HG03521 (cell line): ENCODE measurements around the gene TSPAN15.

Source experiments
- ATAC-seq: cut with Tn5 transposase; IDR thresholded peaks from one replicate; pipeline ENCODE4 v1.9.1; 2021; ENCODE audit warnings: mild to moderate bottlenecking, moderate library complexity; ENCODE audit not compliant: unreplicated experiment

Gene TSPAN15

DNA sequence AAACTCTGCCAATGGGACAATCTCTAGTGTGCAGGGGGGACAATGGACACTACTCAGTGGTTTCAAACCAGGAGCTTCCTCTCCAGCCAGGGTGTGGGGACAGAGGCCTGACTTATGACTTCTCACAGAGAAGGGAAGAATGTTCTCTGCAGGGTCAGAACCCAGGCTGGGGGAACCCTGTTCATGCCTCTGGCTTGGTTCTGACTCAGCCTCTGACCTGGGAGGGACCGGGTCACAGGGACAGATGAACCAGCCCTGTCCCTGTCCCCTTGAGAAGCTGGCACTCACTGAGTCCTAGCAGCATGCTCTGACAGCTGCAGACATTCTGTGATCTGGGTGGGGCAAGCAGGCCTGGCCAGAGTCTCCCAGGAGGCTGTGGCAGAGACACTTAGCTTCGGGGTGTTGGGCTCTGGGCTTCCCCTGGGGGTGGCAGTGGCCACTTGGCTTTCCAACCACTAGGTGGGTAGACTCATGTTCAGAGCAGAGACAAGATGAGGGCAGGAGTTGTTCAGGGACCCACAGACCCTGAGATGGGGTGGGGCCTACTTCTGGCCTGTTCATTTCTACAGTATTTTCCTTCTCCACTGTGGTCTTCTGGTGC is 13.6 kb downstream of the TSPAN15 start:
- no peak for ATAC-seq

DNA sequence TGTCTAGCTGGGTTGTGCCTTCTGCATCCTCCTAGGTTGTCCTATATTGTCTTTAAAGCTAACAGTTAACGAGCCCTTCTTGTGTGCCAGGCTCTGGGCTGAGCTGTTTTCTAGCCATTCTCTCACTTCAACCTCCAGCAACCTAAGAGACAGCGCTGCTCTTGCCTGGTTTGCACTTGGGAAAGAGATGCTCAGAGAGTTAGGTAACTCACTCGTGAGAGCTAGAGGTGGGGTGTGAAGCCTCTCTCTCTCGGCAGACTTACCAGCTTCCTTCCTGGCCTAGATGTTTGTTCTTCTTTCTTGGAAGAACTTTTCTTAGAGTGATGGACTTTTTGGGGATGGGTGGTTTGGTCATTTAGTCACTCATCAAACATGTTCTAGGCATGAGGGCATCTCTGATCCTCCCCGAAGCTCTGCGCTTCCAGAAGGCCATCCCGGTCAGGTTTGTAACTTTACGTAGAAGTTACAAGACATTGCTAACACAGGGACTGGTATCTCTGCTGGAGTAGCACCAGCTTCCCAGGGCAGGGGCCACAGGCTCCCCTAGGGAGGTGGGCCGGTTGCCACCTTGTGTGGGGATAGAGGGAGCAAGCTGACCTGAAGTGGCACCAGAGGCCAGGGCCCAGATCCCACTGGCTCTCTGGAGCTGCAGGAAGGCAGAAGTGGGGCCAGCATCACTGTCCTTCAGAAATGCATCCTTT is 14.3 kb downstream of the TSPAN15 start:
- no peak for ATAC-seq

DNA sequence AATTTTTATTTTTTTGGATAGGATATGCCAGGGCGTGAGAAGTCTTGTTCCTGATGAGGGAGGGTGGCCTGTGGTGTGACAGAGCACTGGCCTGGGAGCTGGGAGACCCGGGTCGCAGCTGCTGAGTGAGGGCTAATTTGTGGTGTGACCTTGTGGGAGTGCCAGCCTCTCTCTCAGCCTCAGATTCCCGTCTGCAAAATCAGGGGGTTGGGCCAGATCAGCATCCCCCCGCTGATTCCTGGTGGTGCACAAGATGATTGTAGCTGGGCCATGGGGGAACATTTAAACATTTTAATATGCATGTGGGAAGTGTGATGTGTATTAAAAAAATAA is 14.9 kb downstream of the TSPAN15 start:
- ATAC-seq, result no peak

DNA sequence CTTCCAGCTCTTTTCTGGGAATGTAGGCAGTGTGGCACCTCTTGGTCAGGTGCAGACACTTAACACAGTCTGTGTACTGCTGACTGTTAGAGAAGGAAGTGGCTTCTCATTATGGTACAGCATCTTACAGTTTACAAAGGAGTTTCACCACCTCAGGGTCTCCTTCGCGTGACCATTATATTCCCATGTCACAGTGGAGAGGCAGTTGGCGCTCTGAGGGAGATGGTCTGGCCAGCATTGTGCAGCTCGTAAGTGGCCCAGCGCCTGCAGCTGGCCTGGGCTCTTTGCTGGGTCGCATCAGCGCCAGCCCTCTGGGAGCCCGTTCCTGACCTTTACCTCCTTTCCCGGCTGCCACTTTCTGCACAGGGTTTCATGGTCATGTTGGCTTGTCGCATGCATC is 15.4 kb downstream of the TSPAN15 start:
- ATAC-seq, result no peak

DNA sequence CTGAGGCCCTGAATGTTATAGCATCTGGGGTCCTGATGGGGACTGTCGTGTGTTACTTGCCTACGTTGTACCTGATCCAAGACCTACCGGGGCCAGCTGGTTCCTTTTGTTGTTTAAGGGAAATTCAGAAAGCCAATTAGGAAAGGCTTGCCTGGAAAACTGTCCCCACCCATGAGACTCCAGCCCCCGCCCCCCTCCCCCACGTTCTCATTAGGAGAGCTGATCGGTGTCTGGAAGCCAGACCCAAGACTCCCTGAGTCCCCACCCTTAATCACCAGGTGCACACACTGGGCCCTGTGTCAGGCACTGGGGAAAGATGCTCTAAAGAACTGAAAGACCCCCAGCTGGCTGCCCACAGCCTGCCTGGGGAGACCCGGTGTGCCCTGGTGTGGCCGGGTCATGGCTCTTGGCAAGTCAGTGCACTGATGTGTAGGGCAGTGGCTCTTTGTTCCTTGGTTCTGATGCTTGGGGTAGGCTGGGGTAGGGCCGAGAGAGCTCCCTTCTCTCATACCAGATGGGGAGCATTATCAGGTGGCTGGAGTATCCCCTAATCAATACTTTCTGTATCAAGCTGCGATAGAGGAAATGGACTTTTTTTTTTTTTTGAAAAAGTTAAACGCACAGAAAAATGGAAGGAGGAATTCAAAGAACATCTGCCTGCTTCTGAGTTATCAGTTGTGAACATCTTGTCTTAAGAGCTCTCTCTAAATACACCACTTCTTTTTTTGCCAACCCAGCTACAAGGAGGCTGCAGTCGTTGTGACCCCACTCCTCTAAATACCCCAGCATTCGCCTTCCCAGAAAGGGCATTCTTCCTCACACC is 16.9 kb downstream of the TSPAN15 start:
- no peak for ATAC-seq

DNA sequence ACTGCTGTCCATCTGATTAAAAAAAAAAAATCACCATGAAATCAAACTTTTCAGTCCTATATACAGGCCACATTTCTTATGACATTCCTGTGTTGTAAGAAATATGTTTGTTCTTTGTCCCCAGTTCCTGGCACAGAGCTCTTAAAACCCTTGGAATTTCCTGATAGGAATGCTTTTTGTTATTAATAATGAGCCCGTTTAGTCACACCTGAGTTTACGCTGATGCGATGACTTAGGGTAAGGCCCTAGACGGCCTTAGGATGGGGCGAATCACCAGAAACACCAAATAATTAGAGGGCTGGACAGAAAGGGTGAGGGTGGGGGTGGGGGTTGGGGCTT is 17.5 kb downstream of the TSPAN15 start:
- no peak for ATAC-seq

DNA sequence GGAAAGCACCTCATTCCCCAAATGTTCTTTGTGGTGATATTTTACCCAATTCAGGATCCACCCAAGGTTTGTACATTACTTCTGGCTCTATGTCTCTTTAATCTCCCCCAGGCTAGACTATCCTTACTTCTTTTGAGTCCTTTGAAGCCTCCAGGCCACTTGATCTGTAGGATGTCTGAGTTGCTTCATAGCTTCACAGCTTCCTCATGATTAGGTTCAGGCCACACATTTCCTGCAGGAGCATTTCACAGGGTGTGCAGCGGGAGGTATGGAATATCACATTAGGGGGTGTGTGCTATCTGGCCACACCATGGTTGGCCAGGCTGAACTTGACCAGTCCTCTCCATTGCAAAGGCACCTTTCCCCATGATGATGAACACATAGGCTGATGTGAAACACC is 18.7 kb downstream of the TSPAN15 start:
- no peak for ATAC-seq

DNA sequence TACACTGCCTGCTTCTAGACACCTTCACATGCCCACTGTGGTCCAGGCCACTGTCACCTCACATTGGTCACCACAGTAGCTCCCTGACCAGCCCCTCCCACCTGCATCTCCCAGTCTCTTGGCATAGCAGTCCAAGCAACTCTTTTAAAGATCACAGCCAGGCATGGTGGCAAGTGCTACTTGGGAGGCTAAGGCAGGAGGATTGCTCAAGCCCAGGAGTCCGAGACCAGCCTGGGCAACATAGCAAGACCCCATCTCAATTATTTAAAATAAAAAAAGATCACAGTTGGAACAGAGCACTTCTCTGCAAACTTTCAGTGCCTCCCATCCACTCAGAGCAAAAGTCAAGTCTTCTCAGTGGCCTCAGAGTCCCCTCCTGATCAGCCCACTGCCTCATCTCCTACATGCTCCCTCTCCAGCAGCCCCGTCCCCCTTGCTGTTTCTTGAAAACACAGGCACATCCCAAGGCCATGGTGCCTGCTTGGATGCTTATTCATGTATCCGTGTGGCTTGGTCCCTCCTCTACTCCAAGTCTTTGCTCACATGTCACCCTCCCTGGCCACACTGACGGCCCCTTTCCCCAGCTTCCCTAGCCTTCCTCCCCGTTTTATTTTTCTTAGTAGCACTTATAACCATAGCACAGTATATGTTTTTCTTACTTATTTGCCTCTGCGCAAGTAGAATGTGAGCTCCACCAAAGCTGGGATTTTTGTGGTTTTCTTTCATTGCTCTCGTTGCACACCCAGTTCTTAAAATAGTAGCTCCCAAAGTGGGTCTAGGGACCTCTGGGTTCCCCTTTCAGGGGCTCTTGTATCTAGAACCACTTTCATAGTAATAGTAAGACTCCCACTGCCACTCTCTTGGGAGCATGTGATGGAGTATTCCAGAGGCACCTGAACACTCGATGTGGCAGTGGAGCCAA is 19.5 kb downstream of the TSPAN15 start:
- ATAC-seq, result no peak

DNA sequence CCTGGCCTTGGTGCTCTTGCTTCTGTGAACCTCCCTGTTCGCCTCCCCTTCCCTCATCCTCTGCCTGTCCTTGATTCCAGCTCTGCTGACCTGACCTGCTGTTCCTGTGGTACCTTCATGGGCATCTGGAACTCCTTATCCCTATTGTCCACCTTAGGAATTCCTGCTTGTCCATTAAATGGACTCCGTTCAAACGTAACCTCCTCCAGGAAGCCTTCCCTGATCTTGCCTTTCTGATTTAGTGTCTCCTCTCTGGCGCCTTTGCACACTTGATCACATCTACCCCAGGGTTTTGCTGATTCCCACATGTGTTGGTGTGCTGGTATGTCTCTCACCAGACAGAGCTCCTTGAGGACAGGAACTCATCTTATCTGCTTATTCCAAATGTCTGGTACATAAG is 20.9 kb downstream of the TSPAN15 start:
- ATAC-seq, result no peak

DNA sequence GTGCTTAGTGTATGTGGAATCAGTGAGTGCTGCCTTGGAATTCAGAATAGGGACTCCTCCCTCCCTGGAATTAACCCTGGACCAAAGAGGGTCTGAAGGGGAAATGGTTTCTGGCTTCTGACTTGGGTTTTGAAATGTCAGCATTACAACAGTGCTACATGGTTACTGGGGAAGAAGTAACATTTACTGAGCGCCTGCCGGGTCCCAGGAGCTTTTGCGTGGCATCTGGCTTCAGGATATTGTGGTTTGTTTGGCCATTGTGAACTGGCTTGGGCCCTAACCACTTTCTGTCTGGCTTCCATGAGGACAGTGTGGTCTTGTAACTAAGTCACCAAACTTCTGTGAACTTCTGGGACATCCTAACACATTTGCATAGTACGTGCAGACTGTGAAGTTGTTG is 21.3 kb downstream of the TSPAN15 start:
- no peak for ATAC-seq

DNA sequence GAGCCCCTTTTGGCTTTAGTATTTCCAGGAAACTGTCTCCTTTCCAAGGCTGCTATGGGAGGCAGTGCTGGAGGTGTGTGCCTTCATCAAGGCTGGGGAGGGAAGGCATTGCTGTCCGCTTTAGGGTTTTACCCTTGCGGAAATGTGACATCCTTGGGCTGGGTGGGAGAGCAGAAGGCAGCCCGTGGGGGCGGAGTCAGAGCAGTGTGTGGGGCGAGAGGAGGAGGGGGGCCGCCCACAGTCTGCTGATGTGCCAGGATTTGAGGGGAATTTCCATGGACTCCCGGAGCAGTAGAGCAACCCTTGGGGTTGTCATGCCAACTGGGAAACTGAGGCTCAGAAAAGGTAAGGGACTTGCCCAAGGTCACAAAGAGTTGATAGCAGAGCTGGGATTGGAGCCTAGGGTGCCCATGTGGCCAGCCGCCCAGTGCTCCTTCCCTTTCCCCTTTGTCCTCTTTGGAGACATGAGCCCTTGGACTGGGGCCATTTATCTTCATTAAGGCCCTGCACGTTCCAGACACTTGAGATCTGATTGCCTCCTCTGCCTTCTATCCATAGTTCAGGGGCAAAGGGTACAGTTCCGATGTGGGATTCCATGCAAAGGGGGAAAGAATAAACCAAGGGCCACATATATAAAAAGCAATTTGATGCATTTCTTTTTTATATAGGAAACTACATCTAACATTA is 22.2 kb downstream of the TSPAN15 start:
- no peak for ATAC-seq

DNA sequence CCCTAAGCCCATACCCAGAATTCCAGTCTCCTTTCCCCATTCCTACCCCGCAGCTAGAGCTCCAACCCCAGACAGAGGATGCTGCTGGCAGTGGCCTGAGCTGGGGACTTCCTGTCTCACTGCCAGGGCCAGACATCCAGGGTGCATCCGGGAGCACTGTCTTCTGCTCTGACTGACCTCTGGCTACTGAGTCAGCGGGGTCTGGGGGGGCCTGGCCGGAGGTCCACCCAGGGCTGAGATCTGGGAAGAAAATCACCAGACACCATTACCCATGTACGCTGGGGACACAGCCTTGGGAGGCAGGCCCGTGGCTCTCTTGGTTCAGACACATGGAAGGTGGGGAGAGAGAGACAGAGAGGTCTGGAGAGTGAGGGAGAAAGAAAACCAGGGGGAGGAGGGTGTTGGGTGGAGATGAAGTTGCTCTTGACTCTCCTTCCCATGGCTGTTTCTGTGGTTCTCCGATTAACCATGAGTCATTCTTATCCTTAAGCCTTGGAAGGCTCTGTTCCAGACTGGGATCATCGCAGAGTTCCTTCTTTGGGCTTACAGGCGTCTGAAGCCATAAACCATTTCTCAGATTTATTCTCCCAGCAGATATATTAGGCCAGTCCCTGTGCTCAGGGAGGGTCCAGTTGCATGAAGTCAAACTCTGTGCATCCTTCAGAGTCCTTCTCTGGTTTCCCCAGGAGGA is 23.6 kb downstream of the TSPAN15 start:
- no peak for ATAC-seq

DNA sequence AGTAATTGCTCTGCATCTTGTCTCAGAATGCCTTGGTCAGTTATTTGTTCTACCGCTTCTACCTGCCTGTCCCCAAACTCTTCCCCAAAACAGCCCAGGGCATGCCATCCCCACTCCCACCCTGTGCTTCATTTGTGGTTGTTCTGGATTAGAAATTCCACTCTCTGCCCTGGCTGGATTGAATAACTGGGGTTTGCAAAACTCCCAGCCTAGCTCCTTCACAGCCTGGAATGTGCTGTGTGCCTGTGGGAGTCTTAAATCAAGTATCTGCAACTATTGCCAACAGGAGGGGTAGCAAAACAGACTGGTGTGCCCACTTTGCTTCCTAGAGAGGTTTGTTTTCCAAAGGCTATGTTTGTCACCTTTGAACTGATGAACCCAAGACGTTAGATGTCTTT is 24.2 kb downstream of the TSPAN15 start:
- ATAC-seq, result no peak

DNA sequence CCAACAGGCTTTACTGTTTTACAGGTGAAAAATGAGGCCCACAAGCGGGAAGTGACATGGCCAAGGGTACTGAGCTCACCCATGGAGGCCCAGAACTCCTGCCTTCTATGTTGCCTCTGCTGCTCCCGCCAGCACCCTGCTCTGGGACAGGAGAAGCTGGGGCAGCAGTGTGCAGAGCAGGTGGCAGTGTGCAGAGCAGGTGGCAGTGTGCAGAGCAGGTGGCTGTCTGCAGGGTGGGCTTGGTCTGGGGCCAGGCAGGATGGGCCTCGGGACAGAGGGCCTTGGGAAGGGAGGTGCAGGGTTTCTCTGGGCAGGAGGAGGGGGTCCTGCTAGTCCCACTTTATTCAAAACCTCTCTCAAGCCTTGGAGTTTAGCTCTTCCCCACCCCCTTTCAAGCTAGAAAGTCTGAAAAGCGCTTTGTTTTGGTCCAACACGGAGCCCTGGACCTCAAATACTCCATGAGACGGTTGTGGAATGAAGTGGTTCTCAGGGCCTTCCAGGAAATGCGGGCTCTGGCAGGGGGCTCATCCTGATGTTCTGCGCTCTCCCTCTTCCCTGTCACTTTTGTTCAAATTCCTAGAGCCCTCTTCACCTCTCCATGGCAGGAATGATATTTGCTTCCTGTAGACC is 26.8 kb downstream of the TSPAN15 start:
- no peak for ATAC-seq

DNA sequence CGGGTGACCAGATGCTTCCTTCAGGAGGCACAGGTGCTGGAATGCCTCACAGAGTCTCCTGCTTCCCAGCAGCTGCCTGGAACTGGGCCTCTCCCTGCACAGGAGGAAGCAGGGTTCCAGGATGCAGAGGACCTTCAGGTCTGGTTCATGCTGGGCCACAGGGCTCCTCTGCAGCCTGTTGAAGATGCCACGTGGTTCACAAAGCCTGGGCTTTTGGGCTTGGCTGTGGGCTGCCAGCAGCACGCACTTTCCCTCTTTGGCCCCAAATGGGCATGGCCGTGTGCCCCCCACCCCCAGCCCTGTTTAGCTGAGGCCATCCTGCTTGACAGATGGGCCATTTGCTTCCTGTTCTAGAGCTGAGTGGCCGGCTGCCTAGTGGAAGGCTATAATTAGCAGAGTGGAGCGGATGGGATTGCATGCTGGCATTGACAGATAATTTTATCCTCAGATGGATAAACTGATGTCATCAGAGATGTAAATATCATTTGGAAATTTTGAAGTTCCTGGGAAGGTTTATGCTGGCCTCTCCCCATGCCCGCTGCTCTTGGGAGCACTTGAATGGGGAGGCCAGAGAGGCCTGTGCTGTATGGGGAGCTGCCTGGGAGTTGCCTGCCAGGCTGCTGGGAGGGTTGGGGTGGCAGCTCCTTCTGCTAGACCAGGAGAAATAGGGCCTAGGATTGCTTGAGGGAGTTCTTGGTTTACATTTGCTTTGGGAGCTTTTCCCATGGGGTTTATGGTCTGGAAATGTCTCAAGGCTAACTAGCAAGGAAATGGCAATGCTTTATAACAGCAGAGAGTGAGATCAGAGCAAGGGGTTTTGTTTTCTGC is 28.2 kb downstream of the TSPAN15 start:
- ATAC-seq, result no peak

DNA sequence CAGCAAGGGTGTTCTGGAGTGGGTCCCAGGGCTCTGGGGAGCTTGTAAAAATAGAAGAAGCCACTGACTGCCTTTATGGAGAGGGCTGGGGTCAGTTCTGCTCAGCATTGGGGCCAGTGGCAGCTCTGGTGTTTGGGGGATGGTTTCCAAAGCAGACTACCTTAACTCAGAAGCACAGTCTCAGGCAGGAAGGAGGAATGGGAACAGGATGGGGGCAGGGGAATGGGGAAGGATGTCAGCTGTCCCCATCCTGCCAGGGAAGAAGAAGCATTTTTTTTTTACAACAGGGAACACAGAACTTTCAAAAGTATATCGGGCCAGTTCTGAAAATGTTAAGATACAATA is 28.8 kb downstream of the TSPAN15 start:
- ATAC-seq, result no peak

DNA sequence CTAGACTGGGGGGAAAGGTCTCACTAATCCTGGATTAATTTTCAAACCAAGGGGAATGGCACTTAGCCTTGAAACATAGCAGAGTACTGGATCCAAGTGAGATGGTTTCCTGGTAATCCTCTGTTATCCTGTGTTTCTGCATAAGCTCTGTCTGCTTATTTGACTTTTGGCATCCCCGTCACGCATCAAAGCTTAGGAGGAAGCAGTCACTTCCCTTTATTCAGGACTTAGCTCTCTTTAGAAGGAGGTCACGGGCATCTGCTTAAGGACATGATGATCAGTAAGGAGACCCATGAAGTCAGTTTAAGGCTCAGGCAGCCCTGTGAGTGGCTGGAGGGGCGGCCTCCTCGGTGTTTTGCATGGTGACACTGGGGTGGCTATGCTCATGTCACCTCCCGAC is 30.0 kb downstream of the TSPAN15 start:
- ATAC-seq, result no peak

DNA sequence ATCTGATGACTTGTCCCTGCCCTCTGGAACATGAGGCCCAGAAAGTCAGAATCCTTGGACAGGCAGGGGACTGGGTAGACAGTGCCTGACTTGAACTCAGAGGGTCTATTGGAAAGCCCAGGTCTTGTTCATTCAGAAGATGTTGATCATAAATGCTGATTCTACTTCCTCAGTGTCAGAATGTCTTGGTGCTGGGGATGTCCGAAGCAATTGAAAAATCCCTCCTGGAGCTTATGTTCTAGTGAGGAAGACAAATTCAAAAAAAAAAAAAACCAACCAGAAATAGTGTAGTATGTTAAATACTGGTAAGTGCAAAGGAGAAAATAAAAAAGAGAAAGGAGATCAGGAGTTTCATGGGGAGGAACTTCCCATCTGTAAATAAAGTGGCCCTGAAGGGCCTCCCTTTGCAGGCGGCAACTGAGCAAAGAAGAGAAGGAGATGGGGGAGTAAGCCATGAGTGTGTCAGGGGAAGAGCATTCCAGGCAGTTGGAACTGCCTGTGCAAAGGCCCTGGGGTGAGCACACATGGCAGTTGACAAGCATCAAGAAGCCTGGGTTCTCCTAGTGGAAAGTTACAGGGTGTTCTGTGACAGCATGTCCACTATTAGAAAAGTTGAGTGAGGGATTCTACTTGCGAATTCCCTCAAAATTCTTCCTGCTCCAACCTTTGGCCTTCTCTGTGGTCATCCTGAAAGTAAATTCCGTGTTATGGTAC is 30.7 kb downstream of the TSPAN15 start:
- ATAC-seq, result no peak
